GM21526 (cell line): Measurements from ENCODE around the gene ACP1.

Experiments used
- ATAC-seq: cut with Tn5 transposase; IDR thresholded peaks from one replicate; pipeline ENCODE4 v1.9.1; 2021; ENCODE audit warnings: moderate library complexity; ENCODE audit not compliant: unreplicated experiment, low FRiP score

ACP1 gene

GRCh38 chr2:254241-254640 lies 10.5 kb upstream of the ACP1 start:
- ATAC-seq: no peak

GRCh38 chr2:255195-255594 lies 9.6 kb upstream of the ACP1 start:
- ATAC-seq: no peak

- ATAC-seq: no peak
Measured at GRCh38 chr2:256094-256493, 8.7 kb upstream of the ACP1 start.

- ATAC-seq: no peak
Measured at GRCh38 chr2:257429-257828, 7.3 kb upstream of the ACP1 start.

GRCh38 chr2:257842-258241 lies 6.9 kb upstream of the ACP1 start:
- no peak for ATAC-seq

- ATAC-seq: no peak
Measured at GRCh38 chr2:258933-259332, 5.8 kb upstream of the ACP1 start.

- no peak for ATAC-seq
Measured at GRCh38 chr2:259789-260331, 4.9 kb upstream of the ACP1 start.

- ATAC-seq: no peak
Measured at GRCh38 chr2:260507-261161, 4.1 kb upstream of the ACP1 start.

GRCh38 chr2:262117-262516 lies 2.6 kb upstream of the ACP1 start:
- no peak for ATAC-seq

- no peak for ATAC-seq
Measured at GRCh38 chr2:263022-263738, 1.6 kb upstream of the ACP1 start.

- ATAC-seq: peak; percentile 33
Measured at GRCh38 chr2:263774-264492, 814 bp upstream of the ACP1 start, which contains the start of gene SH3YL1. SH3YL1 (minus strand) TSS chr2:264032; CDS start chr2:263984, 48 bp downstream.

GRCh38 chr2:268323-268722 lies 3.6 kb downstream of the ACP1 start:
- ATAC-seq: no peak

GRCh38 chr2:269356-270030 lies 4.7 kb downstream of the ACP1 start:
- no peak for ATAC-seq

GRCh38 chr2:270861-271260 lies 6.1 kb downstream of the ACP1 start:
- no peak for ATAC-seq

- ATAC-seq: no peak
Measured at GRCh38 chr2:271917-272316, 7.2 kb downstream of the ACP1 start.

- no peak for ATAC-seq
Measured at GRCh38 chr2:273333-273732, 8.6 kb downstream of the ACP1 start.

GRCh38 chr2:274503-274902 lies 9.8 kb downstream of the ACP1 start:
- no peak for ATAC-seq

- peak; percentile 97 for ATAC-seq
Measured at GRCh38 chr2:275466-275865, 10.7 kb downstream of the ACP1 start.

GRCh38 chr2:278312-278926 lies 13.7 kb downstream of the ACP1 start:
- ATAC-seq: no peak

- ATAC-seq: no peak
Measured at GRCh38 chr2:278927-279320, 14.2 kb downstream of the ACP1 start.
